GM19467 (cell line): ENCODE measurements around the gene ZNF148.
"Not testable (repeated sequence)": the region's sequence is repeated elsewhere in the genome, so short reads cannot be mapped to it uniquely, and the experiment has no call there.

Experiments
- ATAC-seq: cut with Tn5 transposase; IDR thresholded peaks from one replicate; pipeline ENCODE4 v1.9.1; 2021; ENCODE audit warnings: mild to moderate bottlenecking, moderate library complexity; ENCODE audit not compliant: unreplicated experiment

ZNF148 gene

GRCh38 chr3:125378762-125379161 lies 3.6 kb upstream of the ZNF148 start:
- ATAC-seq, result no peak

GRCh38 chr3:125375950-125376679 lies 990 bp upstream of the ZNF148 start:
- no peak for ATAC-seq

GRCh38 chr3:125374501-125374995 lies 577 bp downstream of the ZNF148 start:
- ATAC-seq, result no peak

- ATAC-seq, result no peak
Observed at GRCh38 chr3:125367403-125368230, 7.5 kb downstream of the ZNF148 start.

- no peak for ATAC-seq
Observed at GRCh38 chr3:125366132-125366531, 9.0 kb downstream of the ZNF148 start.

GRCh38 chr3:125359700-125360099 lies 15.4 kb downstream of the ZNF148 start:
- no peak for ATAC-seq

- no peak for ATAC-seq
Observed at GRCh38 chr3:125358923-125359322, 16.2 kb downstream of the ZNF148 start.

GRCh38 chr3:125357837-125358236 lies 17.3 kb downstream of the ZNF148 start:
- ATAC-seq, result no peak

- peak; percentile 67 for ATAC-seq
Observed at GRCh38 chr3:125357032-125357658, 18.0 kb downstream of the ZNF148 start.

GRCh38 chr3:125356140-125357026 lies 18.7 kb downstream of the ZNF148 start:
- no peak for ATAC-seq

- ATAC-seq, result no peak
Observed at GRCh38 chr3:125353659-125354058, 21.5 kb downstream of the ZNF148 start.

GRCh38 chr3:125353128-125353527 lies 22.0 kb downstream of the ZNF148 start:
- no peak for ATAC-seq

GRCh38 chr3:125351814-125352456 lies 23.2 kb downstream of the ZNF148 start:
- no peak for ATAC-seq

GRCh38 chr3:125351152-125351551 lies 24.0 kb downstream of the ZNF148 start:
- no peak for ATAC-seq

GRCh38 chr3:125350597-125350996 lies 24.5 kb downstream of the ZNF148 start:
- ATAC-seq, result no peak

GRCh38 chr3:125349556-125350165 lies 25.5 kb downstream of the ZNF148 start:
- ATAC-seq, result no peak

- ATAC-seq, result no peak
Observed at GRCh38 chr3:125349055-125349454, 26.1 kb downstream of the ZNF148 start.

GRCh38 chr3:125343367-125343766 lies 31.8 kb downstream of the ZNF148 start:
- ATAC-seq, result not testable (repeated sequence)

GRCh38 chr3:125340121-125340520 lies 35.0 kb downstream of the ZNF148 start:
- no peak for ATAC-seq

- ATAC-seq, result no peak
Observed at GRCh38 chr3:125337506-125337905, 37.6 kb downstream of the ZNF148 start.
